Activated CD8-positive, alpha-beta memory T cell treated with anti-CD3 and anti-CD28 coated beads, Interleukin-2, amount 50 U/mL, for 1 hour (primary cell): Measurements from ENCODE around the gene FPR3.
"Not testable (repeated sequence)": the region's sequence is repeated elsewhere in the genome, so short reads cannot be mapped to it uniquely, and the experiment has no call there.

Experiments
- DNase-seq: peaks from one replicate; pipeline ENCODE4 v3.0.0-alpha.2; 2020; ENCODE audit errors: extremely low read depth

Gene FPR3, protein sequence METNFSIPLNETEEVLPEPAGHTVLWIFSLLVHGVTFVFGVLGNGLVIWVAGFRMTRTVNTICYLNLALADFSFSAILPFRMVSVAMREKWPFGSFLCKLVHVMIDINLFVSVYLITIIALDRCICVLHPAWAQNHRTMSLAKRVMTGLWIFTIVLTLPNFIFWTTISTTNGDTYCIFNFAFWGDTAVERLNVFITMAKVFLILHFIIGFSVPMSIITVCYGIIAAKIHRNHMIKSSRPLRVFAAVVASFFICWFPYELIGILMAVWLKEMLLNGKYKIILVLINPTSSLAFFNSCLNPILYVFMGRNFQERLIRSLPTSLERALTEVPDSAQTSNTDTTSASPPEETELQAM

DNA sequence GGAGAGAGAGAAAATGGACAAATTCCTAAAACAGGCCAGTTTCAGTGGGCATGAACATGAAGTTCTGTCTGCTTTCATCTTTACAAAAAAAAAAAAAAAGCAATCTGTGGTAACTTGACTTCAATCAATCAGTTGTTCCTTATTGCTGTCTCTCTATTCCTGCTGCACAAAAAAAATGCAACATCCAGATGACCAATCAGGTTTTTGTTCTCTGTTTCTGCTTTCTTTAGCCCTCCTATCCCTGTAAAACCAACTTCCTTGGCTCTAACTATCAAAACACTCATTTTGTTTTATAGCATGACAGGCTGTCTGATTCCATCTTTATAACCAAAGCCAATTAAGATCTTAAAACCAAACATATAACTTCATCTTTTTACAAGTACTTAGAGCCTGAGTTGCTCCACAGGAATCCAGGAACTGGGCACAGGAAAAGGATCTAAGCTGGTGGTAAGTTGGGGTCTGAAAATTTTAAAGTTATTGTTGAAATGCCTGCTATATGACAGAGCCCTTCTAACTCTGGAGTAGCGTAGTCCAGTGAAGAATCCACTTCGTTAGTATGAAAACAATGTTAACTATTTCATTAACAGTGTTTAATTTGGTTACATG, at the start of gene FPR3:
Gene FPR3, plus strand, starts transcription at position 273 of the 606 bp plus-strand sequence. CDS start 28,592 bp downstream, outside the sequence.
- no peak for DNase-seq

DNA sequence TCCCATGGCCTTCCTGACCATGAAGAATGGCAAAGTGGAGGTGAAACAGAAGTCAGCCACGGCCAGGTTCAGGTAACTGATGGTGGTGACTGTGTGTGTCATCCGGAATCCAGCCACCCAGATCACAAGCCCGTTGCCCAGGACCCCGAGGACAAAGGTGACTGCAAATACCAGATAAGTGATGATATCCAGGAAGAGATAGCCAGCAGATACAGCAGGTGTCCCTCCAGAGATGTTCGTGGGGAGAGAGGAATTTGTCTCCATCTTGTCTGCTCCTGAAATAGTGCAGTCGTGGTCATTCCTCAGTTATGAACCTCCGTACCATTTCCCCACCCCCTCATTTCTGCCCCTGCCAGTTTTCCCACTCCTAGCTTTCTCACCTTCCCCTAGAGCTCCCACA, 48.2 kb upstream of the FPR3 start:
- DNase-seq, result no peak

DNA sequence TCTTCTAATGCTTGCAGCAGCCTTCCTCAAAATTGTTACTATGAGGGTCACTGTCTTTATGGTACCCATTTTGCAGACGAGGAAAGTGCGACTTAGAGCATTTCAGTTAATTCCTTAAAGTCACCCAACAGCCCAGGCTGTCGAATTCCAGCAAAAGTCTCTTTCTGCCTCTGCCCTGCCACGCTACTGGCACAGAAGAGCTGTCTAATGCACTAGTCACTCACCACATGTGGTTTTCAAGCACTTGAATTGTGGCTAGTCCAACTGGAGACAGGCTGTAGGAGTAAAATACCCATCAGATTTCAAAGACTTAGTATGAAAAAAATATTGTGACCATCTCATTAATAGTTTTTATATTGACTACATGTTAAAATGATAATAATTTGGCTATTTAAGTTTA, 45.0 kb upstream of the FPR3 start:
- DNase-seq, result no peak

DNA sequence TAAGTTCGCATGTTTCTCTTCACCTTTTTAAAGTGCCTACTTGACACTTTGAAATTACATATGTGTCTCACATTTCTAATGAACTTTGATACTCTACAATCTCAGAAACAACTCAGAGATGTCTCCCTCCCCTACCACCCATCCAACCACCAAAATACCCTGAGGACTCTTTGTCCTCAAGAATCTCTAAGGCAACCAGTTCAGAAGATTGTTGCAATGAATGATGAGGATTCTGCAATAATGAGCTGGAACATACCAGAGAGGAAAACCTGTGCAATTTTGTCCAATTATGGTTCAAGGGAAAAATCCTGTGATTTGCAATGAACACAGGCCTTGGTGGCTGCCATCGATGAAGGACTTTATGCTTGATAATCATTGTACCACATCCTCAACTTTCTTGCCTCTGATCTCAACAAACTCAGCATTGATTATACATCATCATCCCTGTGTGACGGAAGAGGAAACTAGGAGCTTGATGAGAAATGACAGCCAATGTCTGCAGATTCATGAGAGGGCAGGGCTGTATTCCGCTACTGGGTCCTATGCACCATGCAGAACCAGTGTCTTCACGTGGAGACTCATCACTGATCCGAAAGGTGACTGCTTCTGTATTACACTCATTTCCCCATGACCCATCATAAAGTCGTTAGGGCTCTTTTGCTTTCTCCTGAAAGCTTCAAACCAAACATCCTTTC, 44.4 kb upstream of the FPR3 start:
- DNase-seq, result no peak

DNA sequence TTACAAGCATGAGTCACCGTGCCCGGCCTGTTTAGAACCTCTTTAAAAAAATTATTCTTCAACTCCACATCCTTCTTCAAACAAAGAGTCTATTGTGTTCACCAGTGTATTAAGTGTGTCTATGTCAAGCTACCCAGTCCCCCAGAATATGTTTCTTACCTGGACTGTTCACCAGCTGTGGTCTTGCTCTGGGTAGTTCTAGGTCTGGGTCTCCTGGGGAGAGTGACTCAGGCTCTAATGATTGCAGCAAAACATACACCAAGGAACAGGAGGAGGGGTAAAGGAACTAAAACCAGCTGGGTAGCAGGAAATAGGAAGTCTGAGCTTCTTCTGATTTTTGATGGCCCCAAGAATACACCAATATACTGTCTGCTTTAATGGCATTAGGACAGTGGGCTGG, 43.3 kb upstream of the FPR3 start, which contains the start of gene FPR1:
Gene FPR1, minus strand, starts transcription at position 224 of the 400 bp plus-strand sequence. CDS start 4,884 bp downstream, outside the sequence.
- DNase-seq, result no peak

DNA sequence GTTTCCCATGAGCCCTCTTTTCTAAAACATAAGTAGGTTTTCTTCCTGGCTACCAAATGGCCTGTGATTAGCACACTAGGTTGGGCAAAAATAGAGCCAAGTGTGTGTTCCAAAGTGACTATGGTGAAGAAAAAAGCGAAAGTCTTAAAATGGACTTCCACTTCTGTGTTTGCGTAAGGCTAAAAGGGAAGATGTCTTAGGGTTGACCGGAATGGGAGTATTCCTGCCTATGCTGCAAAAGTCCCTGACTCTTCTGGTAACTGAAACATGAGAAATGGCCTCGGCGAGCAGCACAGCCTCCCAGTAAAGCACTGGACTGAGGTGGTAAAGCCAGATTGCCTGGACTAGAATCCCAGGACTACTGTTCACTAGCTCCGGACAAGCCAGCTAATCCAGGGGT, 40.8 kb upstream of the FPR3 start:
- no peak for DNase-seq

DNA sequence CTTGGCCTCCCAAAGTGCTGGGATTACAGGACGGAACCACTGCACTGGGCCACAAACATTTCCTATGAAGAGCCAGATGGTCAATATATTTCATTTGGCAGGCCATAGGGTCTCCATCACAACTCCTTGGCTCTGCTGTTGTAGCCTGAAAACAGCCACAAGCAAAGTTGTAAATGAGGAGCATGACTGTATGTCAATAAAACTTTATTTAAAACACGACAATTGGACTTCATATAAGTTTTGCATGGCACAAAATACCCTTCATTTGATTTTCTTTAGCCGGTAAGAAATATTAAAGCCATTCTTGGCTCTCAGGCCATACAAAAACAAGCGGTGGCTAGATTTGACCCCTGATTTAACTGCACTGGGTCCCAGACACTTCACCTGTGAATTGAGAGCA, 40.2 kb upstream of the FPR3 start:
- no peak for DNase-seq

DNA sequence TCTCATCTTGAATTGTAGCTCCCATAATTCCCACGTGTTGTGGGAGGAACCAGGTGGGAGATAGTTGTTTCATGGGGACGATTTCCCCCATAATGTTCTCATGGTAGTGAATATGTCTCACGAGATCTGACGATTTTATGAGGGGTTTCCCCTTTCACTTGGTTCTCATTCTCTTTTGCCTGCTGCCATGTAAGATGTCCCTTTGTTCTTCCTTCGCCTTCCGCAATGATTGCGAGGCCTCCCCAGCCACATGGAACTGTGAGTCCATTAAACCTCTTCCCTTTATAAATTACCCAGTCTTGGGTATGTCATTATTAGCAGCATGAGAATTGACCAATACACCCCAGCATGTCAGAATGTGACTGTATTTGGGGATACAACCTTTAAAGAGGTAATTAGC, 39.4 kb upstream of the FPR3 start:
- DNase-seq, result no peak

DNA sequence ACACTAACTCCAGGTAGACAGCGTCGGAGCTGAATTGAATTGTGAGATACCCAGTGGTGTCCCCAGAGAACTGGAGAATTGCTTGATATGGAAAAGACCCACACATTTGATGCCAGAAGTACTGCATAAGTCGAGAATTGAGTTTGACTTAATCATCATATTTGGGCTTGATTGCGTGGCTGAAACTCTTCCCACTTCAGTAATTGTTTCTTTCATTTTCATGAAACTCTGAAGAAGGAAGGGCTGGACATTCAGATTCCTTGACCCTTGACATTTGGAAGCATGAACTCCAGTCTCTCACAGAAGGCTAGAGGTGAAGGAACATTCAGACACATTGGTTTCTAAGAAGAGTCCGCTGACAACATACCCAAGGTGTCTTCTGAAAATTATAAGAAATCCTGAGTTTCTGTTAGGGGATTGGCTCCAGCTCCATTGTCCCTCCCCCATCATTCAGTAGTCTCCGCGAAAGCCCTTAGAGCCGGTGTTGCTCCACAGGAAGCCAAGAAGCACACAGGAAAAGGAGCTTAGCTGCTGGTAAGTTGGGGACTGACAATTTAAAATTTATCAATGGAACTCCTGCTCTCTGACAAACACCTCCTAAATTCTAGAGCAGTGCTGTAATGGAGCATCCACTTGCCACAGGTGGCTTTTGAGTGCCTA, 34.1 kb upstream of the FPR3 start, which contains the start of gene FPR2:
Gene FPR2, plus strand, starts transcription at position 484 of the 660 bp plus-strand sequence. CDS start 7,479 bp downstream, outside the sequence.
- no peak for DNase-seq

DNA sequence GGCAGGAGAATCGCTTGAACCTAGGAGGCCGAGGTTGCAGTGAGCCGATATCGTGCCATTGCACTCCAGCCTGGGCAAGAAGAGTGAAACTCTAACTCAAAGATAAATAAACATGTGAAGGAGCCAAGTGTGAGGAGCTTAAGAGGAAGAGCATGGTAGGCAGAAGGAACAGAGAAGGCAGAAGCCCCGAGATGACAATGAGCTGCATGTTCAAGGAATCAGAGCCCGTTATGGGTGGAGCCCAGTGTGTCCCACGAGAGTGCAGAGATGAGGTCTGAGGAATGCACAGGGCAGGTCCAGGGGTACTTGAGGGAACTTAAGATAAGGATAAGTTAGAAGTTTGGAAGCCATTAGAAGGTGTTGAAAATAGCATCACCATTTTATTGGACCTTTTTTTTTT, 33.3 kb upstream of the FPR3 start:
- no peak for DNase-seq

DNA sequence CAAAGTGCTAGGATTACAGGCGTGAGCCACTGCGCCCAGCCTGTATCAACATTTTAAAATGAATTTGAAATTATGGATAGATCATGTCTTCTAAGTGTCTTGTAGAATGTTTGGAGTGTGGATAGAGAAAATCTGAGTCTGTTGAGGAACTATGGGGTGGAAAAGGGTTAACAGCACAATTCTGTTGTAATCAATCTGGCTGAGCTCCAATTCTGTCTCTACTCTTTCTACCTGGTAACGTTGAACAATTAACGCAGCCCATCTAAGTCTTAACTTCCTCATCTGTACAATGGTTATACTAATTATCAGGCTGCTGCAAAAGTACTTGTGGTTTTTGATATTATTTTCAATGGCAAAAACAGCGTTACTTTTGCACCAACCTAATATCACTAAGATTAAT, 29.9 kb upstream of the FPR3 start:
- DNase-seq, result no peak

DNA sequence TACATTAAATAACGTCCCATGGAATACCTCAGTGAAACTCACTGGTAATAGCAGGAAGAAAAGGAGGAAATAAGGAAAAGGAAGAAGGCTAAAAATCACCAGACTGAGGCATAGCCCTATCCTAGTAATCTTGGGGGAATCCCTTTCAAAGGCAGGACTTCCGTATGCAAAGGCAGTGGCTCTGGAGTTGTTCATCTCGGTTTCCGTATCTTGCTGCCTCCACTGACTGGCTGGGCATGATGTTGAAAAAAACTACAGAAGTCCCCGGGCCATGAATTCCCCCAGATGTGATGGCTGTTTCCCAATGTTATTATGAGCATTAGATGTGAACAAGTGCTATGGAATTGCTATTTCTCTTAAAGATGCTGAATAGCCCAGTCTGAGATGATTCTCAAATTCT, 28.5 kb upstream of the FPR3 start:
- no peak for DNase-seq

DNA sequence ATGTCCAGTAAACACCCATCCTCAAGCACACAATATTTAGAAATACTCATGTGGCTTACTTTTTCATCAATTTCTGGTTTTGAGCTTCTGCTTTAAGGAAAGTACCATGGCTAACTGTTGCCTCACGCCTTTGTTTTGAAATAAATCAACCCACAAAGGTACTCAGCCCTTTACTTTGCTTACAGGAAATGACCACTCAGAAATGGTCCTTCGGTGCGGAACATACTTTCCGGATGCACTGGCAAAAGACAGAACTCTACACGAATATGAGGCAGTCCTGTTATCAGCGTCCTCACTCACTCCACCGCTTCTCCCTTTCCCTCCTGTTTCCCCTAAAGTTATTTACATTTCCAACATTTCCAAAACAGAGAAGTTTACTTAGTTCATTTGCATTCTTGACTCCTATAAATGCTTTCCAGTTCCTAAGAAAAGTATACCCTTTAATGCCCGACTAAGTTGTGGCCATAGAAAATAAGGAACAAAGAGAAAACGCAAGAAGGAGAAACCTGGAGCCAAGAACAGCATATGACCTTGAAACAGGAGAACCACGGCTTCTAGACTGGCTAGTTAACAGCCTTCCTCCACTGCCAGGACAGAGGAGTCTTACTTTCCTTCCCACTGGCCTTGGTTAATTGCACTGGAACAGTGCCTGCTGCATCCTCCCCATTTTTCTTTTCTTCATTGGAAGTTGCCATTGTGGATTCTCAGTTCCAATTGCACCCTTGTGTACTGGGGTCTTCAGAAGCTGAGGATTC, 23.4 kb upstream of the FPR3 start:
- no peak for DNase-seq

DNA sequence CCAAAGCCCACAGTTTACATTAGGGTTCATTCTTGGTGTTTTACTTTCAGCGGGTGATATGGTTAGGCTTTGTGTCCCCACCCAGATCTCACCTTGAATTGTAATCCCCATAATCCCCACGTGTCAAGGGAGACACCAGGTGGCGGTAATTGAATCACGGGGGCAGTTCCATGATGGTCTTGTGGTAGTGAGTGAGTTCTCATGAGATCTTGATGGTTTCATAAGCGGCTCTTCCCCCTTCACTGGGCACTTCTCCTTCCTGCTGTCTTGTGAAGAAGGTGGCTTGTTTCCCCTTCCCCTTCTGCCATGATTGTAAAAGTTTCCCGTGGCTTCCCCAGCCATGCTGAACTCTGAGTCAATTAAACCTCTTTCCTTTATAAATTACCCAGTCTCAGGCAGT, 22.0 kb upstream of the FPR3 start:
- no peak for DNase-seq

DNA sequence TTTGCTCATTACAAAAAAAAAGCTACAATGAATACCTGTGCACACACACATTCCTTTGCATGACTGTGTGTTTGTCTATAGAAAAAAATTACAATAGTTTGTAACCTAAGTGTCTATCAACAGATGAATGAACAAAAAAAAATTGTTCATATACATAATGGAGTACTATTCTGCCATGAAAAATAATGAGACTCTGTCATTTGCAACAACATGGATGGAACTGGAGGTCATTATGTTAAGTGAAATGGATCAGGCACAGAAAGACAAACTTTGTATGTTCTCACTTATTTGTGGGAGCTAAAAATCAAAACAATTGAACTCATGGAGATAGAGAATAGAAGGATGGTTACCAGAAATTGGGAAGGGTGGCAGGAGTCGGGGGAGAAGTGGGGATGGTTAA, 18.4 kb upstream of the FPR3 start:
- not testable (repeated sequence) for DNase-seq

DNA sequence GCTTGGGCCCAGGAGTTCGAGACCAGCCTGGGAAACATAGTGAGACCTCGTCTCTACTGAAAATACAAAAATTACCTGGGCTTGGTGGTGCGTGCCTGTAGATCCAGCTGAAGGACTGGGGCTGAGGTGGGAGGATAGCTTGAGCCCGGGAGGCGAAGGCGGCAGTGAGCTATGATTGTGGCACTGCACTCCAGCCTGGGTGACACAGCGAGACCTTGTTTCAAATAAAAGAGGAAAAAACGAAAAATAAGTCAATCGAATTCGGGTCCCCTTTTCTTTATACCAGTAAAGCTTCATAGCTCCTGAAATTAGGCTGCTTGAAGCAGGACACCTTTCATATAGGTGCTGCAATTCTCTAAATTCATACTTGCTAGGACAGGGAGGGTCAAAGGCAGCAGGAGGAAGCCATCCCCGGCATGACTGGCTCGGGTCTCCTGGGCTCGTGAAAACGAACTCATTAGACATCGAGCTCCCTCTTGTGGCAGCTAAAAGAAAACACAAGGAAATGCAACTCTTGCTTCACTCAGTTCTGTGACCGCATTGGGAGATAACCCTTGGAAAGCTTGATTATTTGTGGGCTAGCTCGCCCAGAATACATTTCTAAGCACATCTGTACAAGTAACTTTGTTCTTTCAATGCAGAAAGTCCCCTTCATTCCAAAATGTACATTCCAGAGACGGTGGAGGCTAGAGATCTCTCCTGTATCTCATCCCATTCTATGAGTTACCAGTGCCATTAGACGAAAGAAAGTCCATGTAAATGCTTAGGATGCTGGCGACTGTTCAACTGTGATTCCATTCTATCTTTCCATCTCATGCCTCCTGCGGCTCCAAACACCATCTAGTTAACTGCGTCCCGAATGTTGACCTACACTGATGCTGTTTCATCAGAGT, 17.1 kb upstream of the FPR3 start:
- DNase-seq, result no peak

DNA sequence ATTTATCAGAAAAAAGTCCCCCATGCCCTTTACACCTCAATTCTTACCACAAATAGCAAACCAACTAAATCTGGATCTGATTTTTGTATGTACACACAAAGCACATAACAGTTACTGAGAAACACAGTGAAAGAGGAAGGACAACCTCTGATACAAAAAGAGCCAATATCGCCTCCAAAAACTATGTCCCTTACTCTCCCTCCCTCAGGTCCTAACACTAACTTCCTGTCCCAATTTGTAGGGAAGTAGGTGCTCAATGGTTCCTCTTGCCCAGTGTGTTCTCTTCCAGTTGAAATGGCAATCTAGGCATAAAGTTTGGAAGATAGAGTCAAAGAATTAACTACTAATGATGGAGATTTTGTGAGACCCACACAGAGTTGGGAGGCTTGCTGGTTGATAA, 15.8 kb upstream of the FPR3 start:
- DNase-seq, result no peak

DNA sequence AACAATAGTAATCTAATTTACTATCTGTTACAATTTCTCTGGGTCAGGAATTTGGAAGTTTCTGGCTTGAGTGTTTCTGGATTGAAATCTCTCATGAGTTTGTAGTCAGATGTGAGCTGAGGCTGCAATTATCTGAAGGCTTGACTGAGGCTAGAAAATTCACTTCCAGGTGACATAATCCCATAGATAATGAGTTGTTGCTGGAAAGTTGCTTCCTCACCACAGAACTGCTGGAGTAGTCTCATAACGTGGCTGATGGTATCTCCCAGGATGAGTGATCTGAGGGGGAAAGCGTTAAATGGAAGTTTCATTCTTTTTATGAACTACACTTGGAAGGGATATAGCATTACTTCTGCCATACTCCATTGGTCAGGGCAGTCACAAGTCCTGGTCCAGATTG, 15.3 kb upstream of the FPR3 start:
- DNase-seq, result no peak

DNA sequence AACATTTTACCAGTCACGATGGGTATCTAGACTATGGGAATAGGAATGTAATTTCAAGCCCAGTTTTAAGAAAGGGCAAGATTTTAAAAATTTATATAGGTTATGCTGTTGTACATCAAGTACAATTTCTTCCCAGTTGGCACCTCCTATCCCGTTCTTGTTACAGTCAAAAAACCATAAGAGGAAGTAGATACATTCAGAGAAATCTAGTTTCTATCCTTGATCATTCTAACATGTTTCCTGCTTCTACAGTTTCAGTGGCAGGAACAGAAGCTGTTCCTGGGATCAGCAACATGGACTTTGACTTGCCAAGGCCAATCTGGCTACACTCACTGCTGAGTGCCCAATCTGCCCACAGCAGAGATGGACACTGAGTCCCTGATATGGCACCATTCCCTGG, 14.7 kb upstream of the FPR3 start:
- no peak for DNase-seq

DNA sequence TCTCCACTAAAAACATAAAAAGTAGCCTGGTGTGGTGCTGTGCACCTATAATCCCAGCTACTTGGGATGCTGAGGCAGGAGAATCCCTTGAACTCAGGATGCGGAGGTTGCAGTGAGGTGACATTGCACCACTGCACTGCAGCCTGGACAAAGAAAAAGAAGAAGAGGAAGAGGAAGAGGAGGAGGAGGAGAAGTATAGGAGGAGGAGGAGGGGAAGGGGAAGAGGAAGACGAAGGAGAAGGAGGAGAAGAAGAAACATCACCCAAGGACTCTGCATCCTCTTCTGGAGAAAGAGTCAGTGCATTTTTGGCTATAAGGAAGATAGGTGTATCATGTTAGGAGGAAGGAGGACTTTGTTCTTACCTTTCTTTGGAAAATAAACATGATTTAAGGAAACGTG, 13.0 kb upstream of the FPR3 start:
- no peak for DNase-seq

DNA sequence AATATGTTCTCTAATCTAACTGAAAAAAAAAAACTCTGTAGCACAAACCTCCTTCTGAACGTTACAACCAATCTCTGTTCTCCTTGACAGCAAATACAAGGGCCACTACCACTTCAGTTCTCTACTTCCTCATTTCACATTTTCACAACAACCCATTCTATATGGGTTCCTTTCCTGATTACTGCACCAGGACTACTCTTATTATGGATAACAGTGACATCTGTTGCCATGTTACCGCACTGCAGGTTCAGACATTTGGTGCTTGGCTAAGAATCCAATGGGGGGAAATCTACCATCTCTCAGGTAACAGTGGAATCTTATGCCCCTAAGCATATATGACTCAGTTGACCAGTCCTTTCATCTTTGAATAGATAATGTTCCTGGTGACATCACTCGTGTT, 11.6 kb upstream of the FPR3 start:
- DNase-seq, result no peak
